HepG2 (cell line): ENCODE data around the gene PPAT. TPM values are rescaled to one million over a fixed set of nuclear protein-coding genes. Genes with fewer than 3 reads are reported as not detected.

Experiments
- FOSL2 ChIP-seq: sonication (generic); formaldehyde crosslinking; IDR thresholded peaks from 2 replicates; pipeline ENCODE4 v1.4.0; 2020; ENCODE audit warnings: missing genetic modification reagents
- FOXC1 ChIP-seq: sonication (generic); formaldehyde crosslinking; IDR thresholded peaks from 2 replicates; pipeline ENCODE4 v1.8.0; 2022; ENCODE audit warnings: mild to moderate bottlenecking, missing genetic modification reagents, borderline replicate concordance
- KDM6A ChIP-seq: IDR thresholded peaks from 2 replicates; pipeline ENCODE4 v1.6.1; 2016; ENCODE audit warnings: low read depth
- NR2F2 ChIP-seq: IDR thresholded peaks from 2 replicates; pipeline ENCODE4 v1.6.1; 2012; ENCODE audit warnings: low read depth, inconsistent platforms, borderline replicate concordance
- RFXANK ChIP-seq: IDR thresholded peaks from 2 replicates; pipeline ENCODE4 v1.6.1; 2016
- SRF ChIP-seq: IDR thresholded peaks from 2 replicates; pipeline ENCODE4 v1.6.1; 2011; ENCODE audit warnings: mild to moderate bottlenecking, low read depth, low read length, moderate library complexity
- STAG1 ChIP-seq: sonication (generic); formaldehyde crosslinking; IDR thresholded peaks from 2 replicates; pipeline ENCODE4 v1.4.0; 2020; ENCODE audit warnings: missing genetic modification reagents
- TMF1 ChIP-seq: sonication (generic); formaldehyde crosslinking; IDR thresholded peaks from 2 replicates; pipeline ENCODE4 v1.8.1; 2022; ENCODE audit warnings: low read depth, missing genetic modification reagents
- ZBTB25 ChIP-seq: IDR thresholded peaks from 2 replicates; pipeline ENCODE4 v1.6.1; 2018; ENCODE audit warnings: missing genetic modification reagents
- ZFP1 ChIP-seq: IDR thresholded peaks from 2 replicates; pipeline ENCODE4 v1.6.1; 2016
- ZNF224 ChIP-seq: sonication (generic); formaldehyde crosslinking; IDR thresholded peaks from 2 replicates; pipeline ENCODE4 v1.5.0; 2020; ENCODE audit warnings: mild to moderate bottlenecking, missing genetic modification reagents
- ZNF253 ChIP-seq: sonication (generic); formaldehyde crosslinking; IDR thresholded peaks from 2 replicates; pipeline ENCODE4 v1.8.0; 2022; ENCODE audit warnings: mild to moderate bottlenecking, missing genetic modification reagents, borderline replicate concordance
- ZNF468 ChIP-seq: sonication (generic); formaldehyde crosslinking; IDR thresholded peaks from 2 replicates; pipeline ENCODE4 v1.8.0; 2022; ENCODE audit warnings: mild to moderate bottlenecking, moderate library complexity, missing genetic modification reagents
- ZNF501 ChIP-seq: sonication (generic); formaldehyde crosslinking; IDR thresholded peaks from 2 replicates; pipeline ENCODE4 v1.5.1; 2020; ENCODE audit warnings: mild to moderate bottlenecking, moderate library complexity, missing genetic modification reagents
- ZNF670 ChIP-seq: sonication (generic); formaldehyde crosslinking; IDR thresholded peaks from 2 replicates; pipeline ENCODE4 v1.8.0; 2022; ENCODE audit warnings: mild to moderate bottlenecking, missing genetic modification reagents, borderline replicate concordance
- polyA plus RNA-seq, 8 experiments: library from polyadenylated mRNA; depleted of rRNA in 3 of 8; stranded (reverse) in 7 of 8; unstranded in 1 of 8; fragments of >200 nt; fragmentation: Illumina TruSeq in 4 of 8; extraction: Trizol in 4 of 8; gene quantifications; 2 replicates each; pipeline versions ENCODE4 v1.2.1 to v1.2.3, GENCODE V29; 2011 to 2016; ENCODE audit warnings: low read depth in 4 of 8, missing spikeins in 1 of 8, mixed read lengths in 1 of 8; ENCODE audit not compliant: insufficient read depth in 1 of 8
- total RNA-seq, 5 experiments: library from RNA; depleted of rRNA; stranded (reverse); fragments of >200 nt; fragmentation: Illumina TruSeq; extraction: Trizol; gene quantifications; 2 replicates each; pipeline ENCODE4 v1.2.3, GENCODE V29; 2016; ENCODE audit warnings: low read depth in 1 of 5
- TF ChIP-seq, protein P1 (sequence below): sonication (generic); formaldehyde crosslinking; IDR thresholded peaks from 2 replicates; pipeline ENCODE4 v1.5.1; 2020; ENCODE audit warnings: mild to moderate bottlenecking, missing genetic modification reagents, borderline replicate concordance
- TF ChIP-seq, protein P2 (sequence below): sonication (generic); formaldehyde crosslinking; IDR thresholded peaks from 2 replicates; pipeline ENCODE4 v1.4.0; 2020; ENCODE audit warnings: missing genetic modification reagents, borderline replicate concordance

The PPAT gene
- total and polyA plus RNA-seq, 2 of the 13 experiments (the other 11 are each of a cell fraction or from before 2014, with no cell fraction given): 16.9 to 62.6 TPM

GRCh38 chr4:56387023-56388001 is 48.1 kb downstream of the PPAT start, which contains the start of gene AASDH (continued):
- TF ChIP-seq, protein P1, sequence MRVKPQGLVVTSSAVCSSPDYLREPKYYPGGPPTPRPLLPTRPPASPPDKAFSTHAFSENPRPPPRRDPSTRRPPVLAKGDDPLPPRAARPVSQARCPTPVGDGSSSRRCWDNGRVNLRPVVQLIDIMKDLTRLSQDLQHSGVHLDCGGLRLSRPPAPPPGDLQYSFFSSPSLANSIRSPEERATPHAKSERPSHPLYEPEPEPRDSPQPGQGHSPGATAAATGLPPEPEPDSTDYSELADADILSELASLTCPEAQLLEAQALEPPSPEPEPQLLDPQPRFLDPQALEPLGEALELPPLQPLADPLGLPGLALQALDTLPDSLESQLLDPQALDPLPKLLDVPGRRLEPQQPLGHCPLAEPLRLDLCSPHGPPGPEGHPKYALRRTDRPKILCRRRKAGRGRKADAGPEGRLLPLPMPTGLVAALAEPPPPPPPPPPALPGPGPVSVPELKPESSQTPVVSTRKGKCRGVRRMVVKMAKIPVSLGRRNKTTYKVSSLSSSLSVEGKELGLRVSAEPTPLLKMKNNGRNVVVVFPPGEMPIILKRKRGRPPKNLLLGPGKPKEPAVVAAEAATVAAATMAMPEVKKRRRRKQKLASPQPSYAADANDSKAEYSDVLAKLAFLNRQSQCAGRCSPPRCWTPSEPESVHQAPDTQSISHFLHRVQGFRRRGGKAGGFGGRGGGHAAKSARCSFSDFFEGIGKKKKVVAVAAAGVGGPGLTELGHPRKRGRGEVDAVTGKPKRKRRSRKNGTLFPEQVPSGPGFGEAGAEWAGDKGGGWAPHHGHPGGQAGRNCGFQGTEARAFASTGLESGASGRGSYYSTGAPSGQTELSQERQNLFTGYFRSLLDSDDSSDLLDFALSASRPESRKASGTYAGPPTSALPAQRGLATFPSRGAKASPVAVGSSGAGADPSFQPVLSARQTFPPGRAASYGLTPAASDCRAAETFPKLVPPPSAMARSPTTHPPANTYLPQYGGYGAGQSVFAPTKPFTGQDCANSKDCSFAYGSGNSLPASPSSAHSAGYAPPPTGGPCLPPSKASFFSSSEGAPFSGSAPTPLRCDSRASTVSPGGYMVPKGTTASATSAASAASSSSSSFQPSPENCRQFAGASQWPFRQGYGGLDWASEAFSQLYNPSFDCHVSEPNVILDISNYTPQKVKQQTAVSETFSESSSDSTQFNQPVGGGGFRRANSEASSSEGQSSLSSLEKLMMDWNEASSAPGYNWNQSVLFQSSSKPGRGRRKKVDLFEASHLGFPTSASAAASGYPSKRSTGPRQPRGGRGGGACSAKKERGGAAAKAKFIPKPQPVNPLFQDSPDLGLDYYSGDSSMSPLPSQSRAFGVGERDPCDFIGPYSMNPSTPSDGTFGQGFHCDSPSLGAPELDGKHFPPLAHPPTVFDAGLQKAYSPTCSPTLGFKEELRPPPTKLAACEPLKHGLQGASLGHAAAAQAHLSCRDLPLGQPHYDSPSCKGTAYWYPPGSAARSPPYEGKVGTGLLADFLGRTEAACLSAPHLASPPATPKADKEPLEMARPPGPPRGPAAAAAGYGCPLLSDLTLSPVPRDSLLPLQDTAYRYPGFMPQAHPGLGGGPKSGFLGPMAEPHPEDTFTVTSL (CRISPR knock-in tag): peak; percentile 44; the same call in 1 of the 2 replicates
- TF ChIP-seq STAG1 (peak; percentile 4; the same call in 1 of the 2 replicates), ZNF501 (CRISPR knock-in tag) (peak; percentile 84), KDM6A (CRISPR knock-in tag) (no peak), ZBTB25 (CRISPR knock-in tag) (peak; percentile 72; the same call in 1 of the 2 replicates), ZNF224 (CRISPR knock-in tag) (peak; percentile 59; the same call in 1 of the 2 replicates), FOXC1 (CRISPR knock-in tag) (peak; percentile 94; the same call in 1 of the 2 replicates), RFXANK (no peak), ZNF468 (peak; percentile 48; the same call in 1 of the 2 replicates), TMF1 (CRISPR knock-in tag) (0 out of 2 replicates have a peak, but pooled peaks have one; percentile 24), SRF (peak; percentile 83), ZNF253 (CRISPR knock-in tag) (peak; percentile 25; the same call in 1 of the 2 replicates), ZFP1 (CRISPR knock-in tag) (peak; percentile 90), NR2F2 (peak; percentile 70; the same call in 1 of the 2 replicates), ZNF670 (CRISPR knock-in tag) (peak; percentile 41; the same call in 1 of the 2 replicates), FOSL2 (CRISPR knock-in tag) (peak; percentile 31)
- TF ChIP-seq, protein P2, sequence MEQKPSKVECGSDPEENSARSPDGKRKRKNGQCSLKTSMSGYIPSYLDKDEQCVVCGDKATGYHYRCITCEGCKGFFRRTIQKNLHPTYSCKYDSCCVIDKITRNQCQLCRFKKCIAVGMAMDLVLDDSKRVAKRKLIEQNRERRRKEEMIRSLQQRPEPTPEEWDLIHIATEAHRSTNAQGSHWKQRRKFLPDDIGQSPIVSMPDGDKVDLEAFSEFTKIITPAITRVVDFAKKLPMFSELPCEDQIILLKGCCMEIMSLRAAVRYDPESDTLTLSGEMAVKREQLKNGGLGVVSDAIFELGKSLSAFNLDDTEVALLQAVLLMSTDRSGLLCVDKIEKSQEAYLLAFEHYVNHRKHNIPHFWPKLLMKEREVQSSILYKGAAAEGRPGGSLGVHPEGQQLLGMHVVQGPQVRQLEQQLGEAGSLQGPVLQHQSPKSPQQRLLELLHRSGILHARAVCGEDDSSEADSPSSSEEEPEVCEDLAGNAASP: peak; percentile 67; the same call in 1 of the 2 replicates
